ENCODE results near the gene YWHAQ.

YWHAQ gene

GRCh38 chr2:9630736-9631552 is at the start of gene YWHAQ:
YWHAQ (minus strand) TSS chr2:9630997; CDS start chr2:9630452, 545 bp downstream.
- TF ChIP-seq ZNF274 (IDR thresholded peaks at IDR 0.05; ENCODE audit: low read depth, low read length): no peak
- H3K4me3 ChIP-seq (ENCODE audit: low read length): peak within 1 kb of the TSS; percentile 95

- H3K4me3 ChIP-seq (ENCODE audit: low read length): no peak overlapping the region
- no peak for TF ChIP-seq ZNF274 (IDR thresholded peaks at IDR 0.05; ENCODE audit: low read depth, low read length)
Measured at GRCh38 chr2:9680082-9680481, 49.3 kb upstream of the YWHAQ start.

DNA sequence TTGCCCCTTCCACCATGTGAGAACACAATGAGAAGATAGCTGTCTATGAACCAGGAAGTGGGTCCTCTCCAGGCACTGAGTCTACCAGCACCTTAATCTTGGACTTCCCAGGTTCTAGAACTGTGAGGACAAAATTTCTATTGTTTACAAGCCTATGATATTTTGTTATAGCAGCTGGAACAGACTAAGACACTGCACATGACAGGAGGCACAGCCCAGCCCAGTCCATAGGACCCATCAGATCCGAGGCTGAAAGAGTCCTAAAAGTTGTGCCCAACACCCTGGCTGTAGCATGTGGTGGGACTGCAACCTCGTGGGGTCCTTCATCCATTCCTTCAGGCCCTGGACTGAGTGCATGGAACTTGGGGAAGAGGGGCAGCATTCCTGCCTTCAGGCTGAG is 48.4 kb upstream of the YWHAQ start:
- TF ChIP-seq ZNF274 (IDR thresholded peaks at IDR 0.05; ENCODE audit: low read depth, low read length): no peak
- H3K4me3 ChIP-seq (ENCODE audit: low read length): no peak overlapping the region

DNA sequence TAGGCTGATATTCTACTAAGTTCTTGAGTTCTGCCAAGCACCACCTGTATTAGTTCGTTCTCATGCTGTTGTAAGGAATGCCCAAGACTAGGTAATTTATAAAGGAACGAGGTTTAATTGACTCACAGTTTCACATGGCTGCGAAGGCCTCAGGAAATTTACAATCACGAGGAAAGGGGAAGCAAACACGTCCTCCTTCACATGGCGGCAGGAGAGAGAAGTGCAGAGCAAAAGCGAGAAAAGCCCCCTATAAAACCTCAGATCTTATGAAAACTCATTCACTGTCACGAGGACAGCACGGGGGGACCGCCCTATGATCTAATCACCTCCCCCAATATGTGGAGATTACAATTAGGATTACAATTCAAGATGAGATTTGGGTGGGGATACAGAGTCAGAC is 47.7 kb upstream of the YWHAQ start:
- no peak overlapping the region for H3K4me3 ChIP-seq (ENCODE audit: low read length)

DNA sequence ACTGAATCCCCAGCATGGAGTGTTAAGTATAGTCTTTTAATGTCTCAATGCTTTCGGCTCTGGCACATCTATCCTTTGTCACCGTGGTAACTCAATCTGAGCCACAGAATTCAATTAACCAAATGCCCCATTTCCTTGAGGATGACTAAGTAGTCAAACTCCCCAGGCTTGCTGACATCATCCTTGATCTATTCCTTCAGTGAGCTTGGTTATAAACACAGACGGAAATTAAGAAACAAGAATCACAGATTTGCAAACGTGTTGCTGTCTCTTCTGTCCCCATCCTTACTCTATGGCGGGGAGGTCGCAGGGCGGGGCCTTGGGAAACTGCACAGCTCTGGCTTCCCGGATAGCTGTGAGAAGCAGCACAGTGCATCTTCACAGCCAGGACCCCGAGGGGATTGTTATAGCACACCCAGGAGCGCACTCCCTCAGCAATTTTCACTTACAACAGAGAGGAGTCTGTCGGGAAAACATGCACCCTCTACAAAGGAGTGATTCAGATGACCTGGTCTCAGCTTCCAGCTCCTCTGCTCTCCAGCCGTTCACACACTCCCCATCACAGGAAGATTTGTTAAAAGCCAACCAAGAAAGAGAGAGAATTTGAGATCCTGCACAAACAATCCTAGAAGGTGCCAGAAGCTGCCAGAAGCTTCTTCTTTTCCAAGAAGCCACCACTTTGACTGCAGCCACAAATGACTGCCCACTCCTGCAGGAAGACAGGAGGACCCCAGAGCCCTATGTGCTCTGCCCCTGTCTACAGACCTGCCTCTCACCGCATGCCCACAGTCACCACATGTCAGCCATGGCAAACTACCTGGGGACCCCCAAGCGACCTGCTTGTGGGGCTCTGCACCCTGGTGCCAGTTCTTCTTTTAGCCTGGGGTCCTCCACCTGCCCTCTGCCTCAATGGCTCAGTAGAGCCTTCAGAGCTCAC is 44.9 kb upstream of the YWHAQ start:
- H3K4me3 ChIP-seq (ENCODE audit: low read length): no peak overlapping the region
- TF ChIP-seq ZNF274 (IDR thresholded peaks at IDR 0.05; ENCODE audit: low read depth, low read length): no peak

More for the DNA sequence above, 47.7 kb upstream of the YWHAQ start:
- no peak for TF ChIP-seq ZNF274 (IDR thresholded peaks at IDR 0.05; ENCODE audit: low read depth, low read length)

DNA sequence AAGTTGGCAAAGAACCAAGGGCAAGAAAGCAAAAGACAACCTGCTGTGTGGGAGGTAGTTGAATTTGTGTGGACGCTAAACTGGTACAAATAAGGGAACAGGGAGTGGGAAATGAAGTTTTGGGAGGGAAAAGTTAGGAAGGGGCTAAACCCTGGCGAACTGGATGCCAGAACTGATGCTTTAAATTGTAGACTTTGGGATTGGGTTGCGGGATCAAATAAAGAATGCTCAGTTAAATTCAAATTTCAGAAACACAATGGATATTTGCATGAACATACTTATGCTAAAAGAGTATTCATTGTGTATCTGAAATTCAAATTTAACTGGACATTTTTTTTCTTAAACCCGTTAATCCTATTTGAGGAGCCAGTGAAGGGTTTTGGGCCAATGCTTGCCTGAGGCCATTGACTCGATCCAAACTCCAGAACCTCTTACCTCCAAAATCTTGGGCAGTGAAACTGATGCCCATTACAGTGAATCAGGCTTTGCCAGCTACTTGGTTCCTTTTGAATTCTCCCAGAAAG is 44.2 kb upstream of the YWHAQ start:
- H3K4me3 ChIP-seq (ENCODE audit: low read length): no peak overlapping the region
- no peak for TF ChIP-seq ZNF274 (IDR thresholded peaks at IDR 0.05; ENCODE audit: low read depth, low read length)

DNA sequence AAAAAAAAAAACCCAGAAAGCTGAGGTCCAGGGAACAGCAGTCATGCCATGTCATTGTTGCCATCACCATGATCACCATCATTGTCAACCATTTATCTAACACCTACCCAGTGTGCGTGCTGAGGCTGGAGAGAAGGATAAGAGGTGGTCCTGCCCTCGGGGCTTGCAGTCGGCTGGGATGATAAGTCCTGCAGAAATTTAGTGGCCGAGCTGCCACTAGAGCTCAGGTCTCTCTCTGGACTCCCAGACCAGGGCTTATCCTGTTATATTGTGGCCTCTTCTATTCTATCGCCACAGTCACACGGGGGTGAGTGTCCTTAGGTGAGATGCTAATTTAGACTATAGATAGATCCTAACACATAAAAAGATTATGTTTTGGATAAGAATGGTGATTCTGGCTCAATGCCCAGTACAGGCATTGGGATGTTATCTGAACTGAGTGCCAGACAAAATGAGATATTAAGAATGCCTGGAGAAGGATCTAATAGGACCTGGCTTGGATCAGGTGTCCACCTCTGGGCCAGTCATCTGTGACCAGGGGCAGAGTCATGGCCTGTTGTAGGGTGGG is 43.2 kb upstream of the YWHAQ start:
- TF ChIP-seq ZNF274 (IDR thresholded peaks at IDR 0.05; ENCODE audit: low read depth, low read length): no peak
- no peak overlapping the region for H3K4me3 ChIP-seq (ENCODE audit: low read length)

GRCh38 chr2:9668687-9669345 is 38.0 kb upstream of the YWHAQ start:
- no peak for TF ChIP-seq ZNF274 (IDR thresholded peaks at IDR 0.05; ENCODE audit: low read depth, low read length)
- H3K4me3 ChIP-seq (ENCODE audit: low read length): no peak overlapping the region

GRCh38 chr2:9667826-9668225 is 37.0 kb upstream of the YWHAQ start:
- H3K4me3 ChIP-seq (ENCODE audit: low read length): no peak overlapping the region
- TF ChIP-seq ZNF274 (IDR thresholded peaks at IDR 0.05; ENCODE audit: low read depth, low read length): no peak

GRCh38 chr2:9666306-9666705 is 35.5 kb upstream of the YWHAQ start:
- TF ChIP-seq ZNF274 (IDR thresholded peaks at IDR 0.05; ENCODE audit: low read depth, low read length): no peak
- H3K4me3 ChIP-seq (ENCODE audit: low read length): no peak overlapping the region

- no peak for TF ChIP-seq ZNF274 (IDR thresholded peaks at IDR 0.05; ENCODE audit: low read depth, low read length)
Measured at GRCh38 chr2:9665898-9666297, 35.1 kb upstream of the YWHAQ start.

GRCh38 chr2:9664365-9664764 is 33.6 kb upstream of the YWHAQ start:
- H3K4me3 ChIP-seq (ENCODE audit: low read length): no peak overlapping the region
- TF ChIP-seq ZNF274 (IDR thresholded peaks at IDR 0.05; ENCODE audit: low read depth, low read length): no peak

More at GRCh38 chr2:9665898-9666297, 35.1 kb upstream of the YWHAQ start:
- H3K4me3 ChIP-seq (ENCODE audit: low read length): no peak overlapping the region

DNA sequence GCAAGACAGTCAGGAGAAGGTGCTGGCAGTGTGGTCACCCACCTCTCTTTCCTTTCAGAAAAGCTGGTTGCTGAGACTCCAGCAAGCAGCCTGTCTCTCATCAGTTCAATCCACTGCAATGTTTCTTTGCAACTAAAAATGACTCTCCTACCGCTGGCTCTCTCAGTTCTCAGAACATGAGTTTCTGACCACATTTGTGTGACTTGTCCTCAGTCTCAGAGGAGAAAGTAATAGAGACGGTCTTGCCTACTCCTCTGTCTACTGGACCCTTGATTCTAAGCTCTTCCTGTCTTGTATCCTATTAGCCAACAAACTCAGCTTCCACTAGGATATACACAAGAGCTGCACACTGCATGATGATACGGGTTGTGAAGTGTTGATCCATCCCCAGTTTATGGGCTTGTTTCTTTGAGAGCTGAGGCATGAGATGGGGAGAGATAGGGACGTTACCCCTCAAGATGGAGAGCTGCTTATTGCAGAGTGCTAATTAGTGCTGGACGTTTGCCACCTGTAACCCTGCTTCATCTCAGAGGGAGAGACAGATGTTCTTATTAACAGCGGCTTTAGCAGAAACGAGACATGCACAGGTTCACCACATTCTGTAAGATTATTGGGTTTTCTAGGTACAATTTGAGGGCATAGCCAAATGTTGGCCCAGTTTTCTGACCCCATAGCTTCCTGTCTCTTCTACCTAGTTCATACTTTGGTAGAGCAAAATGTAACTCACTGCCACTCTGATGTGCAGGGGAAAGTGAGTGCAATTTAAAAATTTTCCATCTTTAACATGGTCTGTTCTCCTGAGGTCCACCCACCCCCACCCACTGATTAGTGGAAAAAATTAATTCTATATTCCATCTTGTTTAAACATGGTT is 32.4 kb upstream of the YWHAQ start:
- no peak for TF ChIP-seq ZNF274 (IDR thresholded peaks at IDR 0.05; ENCODE audit: low read depth, low read length)
- no peak overlapping the region for H3K4me3 ChIP-seq (ENCODE audit: low read length)
